ENCODE results near the gene TJP3.

DNA sequence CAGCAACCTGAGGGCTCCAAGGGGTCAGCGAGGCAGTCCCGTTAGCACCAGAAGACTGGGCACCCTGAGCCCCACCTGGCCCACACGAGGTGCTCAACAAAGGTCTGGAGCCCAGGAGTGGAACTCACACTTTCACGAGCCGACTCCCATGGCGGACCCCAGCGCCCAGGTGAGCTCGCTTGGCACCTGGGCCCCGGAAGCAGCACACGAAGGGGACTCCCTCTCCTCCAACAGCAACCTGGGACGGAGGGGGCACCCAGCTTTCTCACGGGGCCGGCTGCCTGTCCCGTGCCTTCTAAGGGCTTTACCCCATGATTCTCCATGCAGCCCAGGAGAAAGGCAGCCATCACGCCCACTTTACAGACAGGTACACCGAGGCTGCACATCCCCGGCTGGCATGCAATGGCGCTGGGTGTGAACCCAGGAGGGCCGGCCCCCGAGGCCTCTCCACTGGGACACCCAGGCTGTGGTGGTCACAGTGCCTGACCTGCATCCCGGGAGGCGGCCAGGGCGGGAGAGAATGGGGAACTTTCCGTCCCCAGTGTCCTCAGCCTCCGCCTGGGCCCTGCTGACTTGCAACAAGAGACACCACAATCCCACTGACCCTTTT is 13.0 kb upstream of the TJP3 start:
- TF ChIP-seq, protein P1, sequence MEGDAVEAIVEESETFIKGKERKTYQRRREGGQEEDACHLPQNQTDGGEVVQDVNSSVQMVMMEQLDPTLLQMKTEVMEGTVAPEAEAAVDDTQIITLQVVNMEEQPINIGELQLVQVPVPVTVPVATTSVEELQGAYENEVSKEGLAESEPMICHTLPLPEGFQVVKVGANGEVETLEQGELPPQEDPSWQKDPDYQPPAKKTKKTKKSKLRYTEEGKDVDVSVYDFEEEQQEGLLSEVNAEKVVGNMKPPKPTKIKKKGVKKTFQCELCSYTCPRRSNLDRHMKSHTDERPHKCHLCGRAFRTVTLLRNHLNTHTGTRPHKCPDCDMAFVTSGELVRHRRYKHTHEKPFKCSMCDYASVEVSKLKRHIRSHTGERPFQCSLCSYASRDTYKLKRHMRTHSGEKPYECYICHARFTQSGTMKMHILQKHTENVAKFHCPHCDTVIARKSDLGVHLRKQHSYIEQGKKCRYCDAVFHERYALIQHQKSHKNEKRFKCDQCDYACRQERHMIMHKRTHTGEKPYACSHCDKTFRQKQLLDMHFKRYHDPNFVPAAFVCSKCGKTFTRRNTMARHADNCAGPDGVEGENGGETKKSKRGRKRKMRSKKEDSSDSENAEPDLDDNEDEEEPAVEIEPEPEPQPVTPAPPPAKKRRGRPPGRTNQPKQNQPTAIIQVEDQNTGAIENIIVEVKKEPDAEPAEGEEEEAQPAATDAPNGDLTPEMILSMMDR (IDR thresholded peaks at IDR 0.05): no peak
- TF ChIP-seq POLR2AphosphoS5 (IDR thresholded peaks at IDR 0.05): no peak
- TF ChIP-seq POLR2A (IDR thresholded peaks at IDR 0.05): no peak
